HG03565 (cell line): ENCODE results near the gene ST14.
"Not testable (repeated sequence)": the region's sequence is repeated elsewhere in the genome, so short reads cannot be mapped to it uniquely, and the experiment has no call there.

Experiments used
- ATAC-seq: cut with Tn5 transposase; IDR thresholded peaks from one replicate; pipeline ENCODE4 v1.9.1; 2021; ENCODE audit warnings: mild to moderate bottlenecking, moderate library complexity; ENCODE audit not compliant: unreplicated experiment

Gene ST14

GRCh38 chr11:130163346-130164220 lies 4.0 kb downstream of the ST14 start:
- ATAC-seq, result no peak

GRCh38 chr11:130164221-130164570 lies 4.6 kb downstream of the ST14 start:
- ATAC-seq, result no peak

- no peak for ATAC-seq
Measured at GRCh38 chr11:130165601-130166456, 6.2 kb downstream of the ST14 start.

- ATAC-seq, result peak; percentile 71
Measured at GRCh38 chr11:130166457-130166784, 6.8 kb downstream of the ST14 start.

GRCh38 chr11:130167146-130167545 lies 7.6 kb downstream of the ST14 start:
- no peak for ATAC-seq

GRCh38 chr11:130168105-130168504 lies 8.5 kb downstream of the ST14 start:
- ATAC-seq, result no peak

- ATAC-seq, result no peak
Measured at GRCh38 chr11:130170345-130170744, 10.8 kb downstream of the ST14 start.

GRCh38 chr11:130171534-130171933 lies 12.0 kb downstream of the ST14 start:
- no peak for ATAC-seq

GRCh38 chr11:130172001-130172400 lies 12.4 kb downstream of the ST14 start:
- not testable (repeated sequence) for ATAC-seq

GRCh38 chr11:130174642-130175041 lies 15.1 kb downstream of the ST14 start:
- ATAC-seq, result no peak

- ATAC-seq, result no peak
Measured at GRCh38 chr11:130175898-130176297, 16.3 kb downstream of the ST14 start.

- ATAC-seq, result no peak
Measured at GRCh38 chr11:130177782-130178181, 18.2 kb downstream of the ST14 start.

GRCh38 chr11:130178441-130179339 lies 19.1 kb downstream of the ST14 start:
- no peak for ATAC-seq

GRCh38 chr11:130179396-130180306 lies 20.1 kb downstream of the ST14 start:
- ATAC-seq, result no peak

- ATAC-seq, result no peak
Measured at GRCh38 chr11:130180491-130180890, 20.9 kb downstream of the ST14 start.

- no peak for ATAC-seq
Measured at GRCh38 chr11:130180896-130181294, 21.3 kb downstream of the ST14 start.

- no peak for ATAC-seq
Measured at GRCh38 chr11:130181295-130182272, 22.0 kb downstream of the ST14 start.

- no peak for ATAC-seq
Measured at GRCh38 chr11:130183878-130184610, 24.5 kb downstream of the ST14 start.
